C4-2B (cell line): Measurements from ENCODE around the gene DPYSL4.

Experiments
- ZFX ChIP-seq: fragments of 450-650 bp; IDR thresholded peaks from 2 replicates; pipeline ENCODE4 v1.6.1; 2017
- TF ChIP-seq, protein P1 (sequence below): fragments of 450-650 bp; conservative IDR thresholded peaks from 2 replicates; pipeline ENCODE4 v1.5.1; 2017; ENCODE audit warnings: mild to moderate bottlenecking

DNA sequence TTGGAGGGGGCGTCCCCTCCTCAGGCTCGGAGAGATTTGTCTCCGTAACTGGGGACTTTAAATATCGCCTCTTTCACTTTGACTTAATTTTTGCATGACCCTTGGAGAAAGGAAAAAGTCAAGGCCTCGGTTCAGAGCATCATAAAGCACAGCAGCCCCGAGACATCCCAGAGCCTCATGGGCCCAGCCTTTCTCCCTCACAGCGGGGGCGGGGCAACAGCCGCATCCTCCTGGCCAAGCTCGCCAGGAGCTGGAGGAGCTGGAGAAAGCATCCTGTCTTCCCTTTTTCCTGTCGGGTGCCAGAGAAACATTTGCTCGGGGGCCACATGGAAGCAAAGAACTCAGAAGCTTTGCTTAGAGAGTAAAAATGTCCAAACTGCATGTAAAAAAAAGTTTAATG, 43.6 kb upstream of the DPYSL4 start:
- TF ChIP-seq, protein P1, sequence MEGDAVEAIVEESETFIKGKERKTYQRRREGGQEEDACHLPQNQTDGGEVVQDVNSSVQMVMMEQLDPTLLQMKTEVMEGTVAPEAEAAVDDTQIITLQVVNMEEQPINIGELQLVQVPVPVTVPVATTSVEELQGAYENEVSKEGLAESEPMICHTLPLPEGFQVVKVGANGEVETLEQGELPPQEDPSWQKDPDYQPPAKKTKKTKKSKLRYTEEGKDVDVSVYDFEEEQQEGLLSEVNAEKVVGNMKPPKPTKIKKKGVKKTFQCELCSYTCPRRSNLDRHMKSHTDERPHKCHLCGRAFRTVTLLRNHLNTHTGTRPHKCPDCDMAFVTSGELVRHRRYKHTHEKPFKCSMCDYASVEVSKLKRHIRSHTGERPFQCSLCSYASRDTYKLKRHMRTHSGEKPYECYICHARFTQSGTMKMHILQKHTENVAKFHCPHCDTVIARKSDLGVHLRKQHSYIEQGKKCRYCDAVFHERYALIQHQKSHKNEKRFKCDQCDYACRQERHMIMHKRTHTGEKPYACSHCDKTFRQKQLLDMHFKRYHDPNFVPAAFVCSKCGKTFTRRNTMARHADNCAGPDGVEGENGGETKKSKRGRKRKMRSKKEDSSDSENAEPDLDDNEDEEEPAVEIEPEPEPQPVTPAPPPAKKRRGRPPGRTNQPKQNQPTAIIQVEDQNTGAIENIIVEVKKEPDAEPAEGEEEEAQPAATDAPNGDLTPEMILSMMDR = no peak
- no peak for TF ChIP-seq ZFX
